GM23338 (cell line): Measurements from ENCODE around the gene SASS6. TPM values are rescaled to one million over a fixed set of nuclear protein-coding genes. Genes with fewer than 3 reads are reported as not detected.

Experiments
- ATAC-seq: fragments of 200-7000 bp; cut with Tn5 transposase; 3 replicates; pipeline ENCODE4 v1.9.1; 2020
- DNase-seq: peaks from one replicate; pipeline ENCODE4 v3.0.0-alpha.2; 2015; ENCODE audit warnings: low spot score
- H2AFZ ChIP-seq: fragments of 200-600 bp; sonication (generic); 2 replicates; pipeline ENCODE4 v1.8.0; 2016; ENCODE audit warnings: antibody characterized with exemption, mild to moderate bottlenecking, moderate library complexity
- H3F3A ChIP-seq: fragments of 200-600 bp; sonication (generic); replicated peaks from 2 replicates; pipeline ENCODE4 v1.8.0; 2017; ENCODE audit warnings: antibody characterized with exemption, mixed run types, low read depth
- H3K27ac ChIP-seq: fragments of 200-600 bp; sonication (generic); 2 replicates; pipeline ENCODE4 v1.6.1; 2016; ENCODE audit warnings: low read depth
- H3K27me3 ChIP-seq: fragments of 200-600 bp; sonication (generic); 2 replicates; pipeline ENCODE4 v1.8.0; 2016; ENCODE audit warnings: mild to moderate bottlenecking, mixed run types, moderate library complexity; ENCODE audit not compliant: insufficient read depth
- H3K36me3 ChIP-seq: fragments of 200-600 bp; sonication (generic); 2 replicates; pipeline ENCODE4 v1.8.0; 2016; ENCODE audit warnings: mild to moderate bottlenecking; ENCODE audit not compliant: insufficient read depth
- H3K4me1 ChIP-seq: fragments of 200-600 bp; sonication (generic); 2 replicates; pipeline ENCODE4 v1.8.0; 2016; ENCODE audit warnings: mild to moderate bottlenecking, moderate library complexity; ENCODE audit not compliant: insufficient read depth
- H3K4me2 ChIP-seq: fragments of 200-600 bp; sonication (generic); 2 replicates; pipeline ENCODE4 v1.7.1; 2017; ENCODE audit warnings: mixed run types
- H3K4me3 ChIP-seq: fragments of 200-600 bp; sonication (generic); 2 replicates; pipeline ENCODE4 v1.6.1; 2016; ENCODE audit warnings: mixed run types
- H3K79me2 ChIP-seq: fragments of 200-600 bp; sonication (generic); replicated peaks from 2 replicates; pipeline ENCODE4 v1.8.0; 2017; ENCODE audit warnings: mild to moderate bottlenecking; ENCODE audit not compliant: insufficient read depth
- H3K9me2 ChIP-seq: fragments of 200-600 bp; sonication (generic); 2 replicates; pipeline ENCODE4 v1.8.0; 2017; ENCODE audit not compliant: insufficient read depth
- H4K20me1 ChIP-seq: fragments of 200-600 bp; sonication (generic); replicated peaks from 2 replicates; pipeline ENCODE4 v1.8.0; 2017; ENCODE audit warnings: mild to moderate bottlenecking; ENCODE audit not compliant: insufficient read depth
- H3K27ac Mint-ChIP-seq: 2 replicates; pipeline ENCODE4 v1.8.0; 2020; ENCODE audit warnings: inconsistent platforms, mild to moderate bottlenecking, moderate library complexity, mixed read lengths
- H3K27me3 Mint-ChIP-seq: 3 replicates; pipeline ENCODE4 v1.8.0; 2022; ENCODE audit warnings: low read depth, mild to moderate bottlenecking, moderate library complexity, mixed read lengths, inconsistent platforms; ENCODE audit not compliant: insufficient read depth, poor library complexity
- H3K36me3 Mint-ChIP-seq: 3 replicates; pipeline ENCODE4 v1.8.0; 2021; ENCODE audit warnings: low read depth, mild to moderate bottlenecking, inconsistent platforms, moderate library complexity, mixed read lengths
- H3K4me1 Mint-ChIP-seq: 3 replicates; pipeline ENCODE4 v1.8.0; 2020; ENCODE audit warnings: mild to moderate bottlenecking, inconsistent platforms, mixed read lengths
- H3K4me3 Mint-ChIP-seq: 3 replicates; pipeline ENCODE4 v1.8.0; 2021; ENCODE audit warnings: moderate library complexity, mild to moderate bottlenecking, inconsistent platforms, mixed read lengths
- H3K9me3 Mint-ChIP-seq: 3 replicates; pipeline ENCODE4 v1.8.0; 2020; ENCODE audit warnings: moderate library complexity, mild to moderate bottlenecking, inconsistent platforms, mixed read lengths
- ZNF114 ChIP-seq: fragments of 250-450 bp; sonication (Bioruptor Pico); IDR thresholded peaks from 2 replicates; pipeline ENCODE4 v1.5.0; 2020; ENCODE audit warnings: mild to moderate bottlenecking, moderate library complexity
- polyA plus RNA-seq: library from polyadenylated mRNA; unstranded; fragments of >200 nt; fragmentation: Nextera tagmentation; extraction: Ambion mirVana; gene quantifications from 2 replicates; pipeline ENCODE4 v1.2.1, GENCODE V29; 2016
- total RNA-seq: library from RNA; depleted of rRNA; stranded (reverse); fragments of >200 nt; shearing (Covaris generic); gene quantifications from 2 replicates; pipeline ENCODE4 v1.2.3, GENCODE V29; 2014
- TF ChIP-seq, protein P1 (sequence below): IDR thresholded peaks from 2 replicates; pipeline ENCODE4 v1.6.1; 2016; ENCODE audit warnings: antibody characterized with exemption
- TF ChIP-seq, protein P2 (sequence below), 2 experiments: fragments of 200-600 bp in 1 of 2; sonication (generic) in 1 of 2; conservative IDR thresholded peaks; 2 replicates each; pipeline versions ENCODE4 v1.5.1 to v1.6.1; 2016 to 2017; ENCODE audit warnings: antibody characterized with exemption in 2 of 2, low read depth in 2 of 2, mild to moderate bottlenecking in 2 of 2, moderate library complexity in 1 of 2
- TF ChIP-seq, protein P3 (sequence below): fragments of 250-450 bp; sonication (Bioruptor Pico); IDR thresholded peaks from 2 replicates; pipeline ENCODE4 v1.5.0; 2020; ENCODE audit warnings: mild to moderate bottlenecking, moderate library complexity

SASS6 gene
- total and polyA plus RNA-seq, 2 experiments from 2014 or later: 17.0 to 21.1 TPM

DNA sequence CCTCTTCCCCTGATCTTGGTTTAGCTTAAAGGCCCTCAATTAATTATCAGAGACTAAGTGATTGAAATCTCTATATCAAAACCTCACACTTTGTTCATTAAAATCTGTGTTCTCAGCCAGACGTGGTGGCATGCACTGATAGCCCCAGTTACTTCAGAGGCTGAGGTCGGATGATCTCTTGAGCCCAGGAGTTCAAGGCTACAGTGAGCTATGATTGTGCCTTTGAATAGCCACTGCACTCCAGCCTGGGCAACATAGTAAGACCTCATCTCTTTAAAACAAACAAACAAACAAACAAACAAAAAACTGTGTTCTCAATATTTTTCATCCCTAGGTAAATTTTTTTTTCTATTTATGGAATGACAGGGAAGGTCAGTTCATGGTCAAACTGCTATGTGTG, 18.9 kb upstream of the SASS6 start:
- H3K4me3 ChIP-seq: no peak overlapping the region
- Mint-ChIP-seq H3K36me3 (peaks cover 9% of the 10 kb centered on the region), H3K9me3 (no peaks in the 10 kb centered on the region; the same call in 2 of the 3 replicates), H3K4me1 (peaks cover 12% of the 10 kb centered on the region), H3K27ac (no peak overlapping the region), H3K27me3 (peaks cover 4% of the 10 kb centered on the region), H3K4me3 (no peak overlapping the region)
- H3K36me3 ChIP-seq: no peaks in the 10 kb centered on the region; the same call in 1 of the 2 replicates
- H3K4me2 ChIP-seq: no peak overlapping the region
- ATAC-seq: no peak
- TF ChIP-seq, protein P1, sequence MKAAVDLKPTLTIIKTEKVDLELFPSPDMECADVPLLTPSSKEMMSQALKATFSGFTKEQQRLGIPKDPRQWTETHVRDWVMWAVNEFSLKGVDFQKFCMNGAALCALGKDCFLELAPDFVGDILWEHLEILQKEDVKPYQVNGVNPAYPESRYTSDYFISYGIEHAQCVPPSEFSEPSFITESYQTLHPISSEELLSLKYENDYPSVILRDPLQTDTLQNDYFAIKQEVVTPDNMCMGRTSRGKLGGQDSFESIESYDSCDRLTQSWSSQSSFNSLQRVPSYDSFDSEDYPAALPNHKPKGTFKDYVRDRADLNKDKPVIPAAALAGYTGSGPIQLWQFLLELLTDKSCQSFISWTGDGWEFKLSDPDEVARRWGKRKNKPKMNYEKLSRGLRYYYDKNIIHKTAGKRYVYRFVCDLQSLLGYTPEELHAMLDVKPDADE: no peak
- no peak for TF ChIP-seq ZNF114 (CRISPR knock-in tag)
- TF ChIP-seq, protein P2, sequence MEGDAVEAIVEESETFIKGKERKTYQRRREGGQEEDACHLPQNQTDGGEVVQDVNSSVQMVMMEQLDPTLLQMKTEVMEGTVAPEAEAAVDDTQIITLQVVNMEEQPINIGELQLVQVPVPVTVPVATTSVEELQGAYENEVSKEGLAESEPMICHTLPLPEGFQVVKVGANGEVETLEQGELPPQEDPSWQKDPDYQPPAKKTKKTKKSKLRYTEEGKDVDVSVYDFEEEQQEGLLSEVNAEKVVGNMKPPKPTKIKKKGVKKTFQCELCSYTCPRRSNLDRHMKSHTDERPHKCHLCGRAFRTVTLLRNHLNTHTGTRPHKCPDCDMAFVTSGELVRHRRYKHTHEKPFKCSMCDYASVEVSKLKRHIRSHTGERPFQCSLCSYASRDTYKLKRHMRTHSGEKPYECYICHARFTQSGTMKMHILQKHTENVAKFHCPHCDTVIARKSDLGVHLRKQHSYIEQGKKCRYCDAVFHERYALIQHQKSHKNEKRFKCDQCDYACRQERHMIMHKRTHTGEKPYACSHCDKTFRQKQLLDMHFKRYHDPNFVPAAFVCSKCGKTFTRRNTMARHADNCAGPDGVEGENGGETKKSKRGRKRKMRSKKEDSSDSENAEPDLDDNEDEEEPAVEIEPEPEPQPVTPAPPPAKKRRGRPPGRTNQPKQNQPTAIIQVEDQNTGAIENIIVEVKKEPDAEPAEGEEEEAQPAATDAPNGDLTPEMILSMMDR (conservative IDR thresholded peaks at IDR 0.05; ENCODE audit: low read depth in 2 of 2): no peak
- TF ChIP-seq, protein P3, sequence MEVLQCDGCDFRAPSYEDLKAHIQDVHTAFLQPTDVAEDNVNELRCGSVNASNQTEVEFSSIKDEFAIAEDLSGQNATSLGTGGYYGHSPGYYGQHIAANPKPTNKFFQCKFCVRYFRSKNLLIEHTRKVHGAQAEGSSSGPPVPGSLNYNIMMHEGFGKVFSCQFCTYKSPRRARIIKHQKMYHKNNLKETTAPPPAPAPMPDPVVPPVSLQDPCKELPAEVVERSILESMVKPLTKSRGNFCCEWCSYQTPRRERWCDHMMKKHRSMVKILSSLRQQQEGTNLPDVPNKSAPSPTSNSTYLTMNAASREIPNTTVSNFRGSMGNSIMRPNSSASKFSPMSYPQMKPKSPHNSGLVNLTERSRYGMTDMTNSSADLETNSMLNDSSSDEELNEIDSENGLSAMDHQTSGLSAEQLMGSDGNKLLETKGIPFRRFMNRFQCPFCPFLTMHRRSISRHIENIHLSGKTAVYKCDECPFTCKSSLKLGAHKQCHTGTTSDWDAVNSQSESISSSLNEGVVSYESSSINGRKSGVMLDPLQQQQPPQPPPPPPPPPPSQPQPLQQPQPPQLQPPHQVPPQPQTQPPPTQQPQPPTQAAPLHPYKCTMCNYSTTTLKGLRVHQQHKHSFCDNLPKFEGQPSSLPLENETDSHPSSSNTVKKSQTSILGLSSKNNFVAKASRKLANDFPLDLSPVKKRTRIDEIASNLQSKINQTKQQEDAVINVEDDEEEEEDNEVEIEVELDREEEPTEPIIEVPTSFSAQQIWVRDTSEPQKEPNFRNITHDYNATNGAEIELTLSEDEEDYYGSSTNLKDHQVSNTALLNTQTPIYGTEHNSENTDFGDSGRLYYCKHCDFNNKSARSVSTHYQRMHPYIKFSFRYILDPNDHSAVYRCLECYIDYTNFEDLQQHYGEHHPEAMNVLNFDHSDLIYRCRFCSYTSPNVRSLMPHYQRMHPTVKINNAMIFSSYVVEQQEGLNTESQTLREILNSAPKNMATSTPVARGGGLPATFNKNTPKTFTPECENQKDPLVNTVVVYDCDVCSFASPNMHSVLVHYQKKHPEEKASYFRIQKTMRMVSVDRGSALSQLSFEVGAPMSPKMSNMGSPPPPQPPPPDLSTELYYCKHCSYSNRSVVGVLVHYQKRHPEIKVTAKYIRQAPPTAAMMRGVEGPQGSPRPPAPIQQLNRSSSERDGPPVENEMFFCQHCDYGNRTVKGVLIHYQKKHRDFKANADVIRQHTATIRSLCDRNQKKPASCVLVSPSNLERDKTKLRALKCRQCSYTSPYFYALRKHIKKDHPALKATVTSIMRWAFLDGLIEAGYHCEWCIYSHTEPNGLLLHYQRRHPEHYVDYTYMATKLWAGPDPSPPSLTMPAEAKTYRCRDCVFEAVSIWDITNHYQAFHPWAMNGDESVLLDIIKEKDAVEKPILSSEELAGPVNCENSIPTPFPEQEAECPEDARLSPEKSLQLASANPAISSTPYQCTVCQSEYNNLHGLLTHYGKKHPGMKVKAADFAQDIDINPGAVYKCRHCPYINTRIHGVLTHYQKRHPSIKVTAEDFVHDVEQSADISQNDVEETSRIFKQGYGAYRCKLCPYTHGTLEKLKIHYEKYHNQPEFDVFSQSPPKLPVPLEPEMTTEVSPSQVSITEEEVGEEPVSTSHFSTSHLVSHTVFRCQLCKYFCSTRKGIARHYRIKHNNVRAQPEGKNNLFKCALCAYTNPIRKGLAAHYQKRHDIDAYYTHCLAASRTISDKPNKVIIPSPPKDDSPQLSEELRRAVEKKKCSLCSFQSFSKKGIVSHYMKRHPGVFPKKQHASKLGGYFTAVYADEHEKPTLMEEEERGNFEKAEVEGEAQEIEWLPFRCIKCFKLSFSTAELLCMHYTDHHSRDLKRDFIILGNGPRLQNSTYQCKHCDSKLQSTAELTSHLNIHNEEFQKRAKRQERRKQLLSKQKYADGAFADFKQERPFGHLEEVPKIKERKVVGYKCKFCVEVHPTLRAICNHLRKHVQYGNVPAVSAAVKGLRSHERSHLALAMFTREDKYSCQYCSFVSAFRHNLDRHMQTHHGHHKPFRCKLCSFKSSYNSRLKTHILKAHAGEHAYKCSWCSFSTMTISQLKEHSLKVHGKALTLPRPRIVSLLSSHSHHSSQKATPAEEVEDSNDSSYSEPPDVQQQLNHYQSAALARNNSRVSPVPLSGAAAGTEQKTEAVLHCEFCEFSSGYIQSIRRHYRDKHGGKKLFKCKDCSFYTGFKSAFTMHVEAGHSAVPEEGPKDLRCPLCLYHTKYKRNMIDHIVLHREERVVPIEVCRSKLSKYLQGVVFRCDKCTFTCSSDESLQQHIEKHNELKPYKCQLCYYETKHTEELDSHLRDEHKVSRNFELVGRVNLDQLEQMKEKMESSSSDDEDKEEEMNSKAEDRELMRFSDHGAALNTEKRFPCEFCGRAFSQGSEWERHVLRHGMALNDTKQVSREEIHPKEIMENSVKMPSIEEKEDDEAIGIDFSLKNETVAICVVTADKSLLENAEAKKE: no peak
- no peaks in the 10 kb centered on the region for H3K79me2 ChIP-seq
- no peak overlapping the region for H3K27ac ChIP-seq
- no peaks in the 10 kb centered on the region for H3K27me3 ChIP-seq
- DNase-seq: no peak
- no peak overlapping the region for H2AFZ ChIP-seq
- H3F3A ChIP-seq: no peaks in the 10 kb centered on the region
- H3K9me2 ChIP-seq: no peaks in the 10 kb centered on the region
- peaks cover 6% of the 10 kb centered on the region for H3K4me1 ChIP-seq
- no peaks in the 10 kb centered on the region for H4K20me1 ChIP-seq
